Nephron (organoid): ENCODE measurements around the gene ZNF385C.
A peak's percentile ranks its signal among the peaks of the same experiment; 100 is the strongest.
"Not testable (repeated sequence)": the region's sequence is repeated elsewhere in the genome, so short reads cannot be mapped to it uniquely, and the experiment has no call there.

Experiments used
- H3K27ac Mint-ChIP-seq, 3 experiments: 2 replicates each; pipeline ENCODE4 v1.8.0; 2020; ENCODE audit warnings: mixed read lengths in 3 of 3, mild to moderate bottlenecking in 2 of 3, moderate library complexity in 1 of 3
- H3K27me3 Mint-ChIP-seq: 2 replicates; pipeline ENCODE4 v1.8.0; 2021; ENCODE audit warnings: low read depth, mild to moderate bottlenecking, moderate library complexity, mixed read lengths
- H3K36me3 Mint-ChIP-seq: 2 replicates; pipeline ENCODE4 v1.8.0; 2020; ENCODE audit warnings: low read depth, mixed read lengths
- H3K4me1 Mint-ChIP-seq: 2 replicates; pipeline ENCODE4 v1.8.0; 2020; ENCODE audit warnings: mixed read lengths
- H3K4me3 Mint-ChIP-seq, 3 experiments: 2 replicates each; pipeline ENCODE4 v1.8.0; 2020; ENCODE audit warnings: mild to moderate bottlenecking in 3 of 3, mixed read lengths in 3 of 3, moderate library complexity in 2 of 3
- H3K9me3 Mint-ChIP-seq: 2 replicates; pipeline ENCODE4 v1.8.0; 2020; ENCODE audit warnings: mixed read lengths
- TF ChIP-seq, protein P1 (sequence below), 3 experiments: fragments of 200-600 bp; sonication (generic); IDR thresholded peaks; one replicate each; pipeline ENCODE4 v1.5.0; 2021; ENCODE audit warnings: antibody characterized with exemption in 3 of 3; ENCODE audit not compliant: unreplicated experiment in 3 of 3

ZNF385C gene

DNA sequence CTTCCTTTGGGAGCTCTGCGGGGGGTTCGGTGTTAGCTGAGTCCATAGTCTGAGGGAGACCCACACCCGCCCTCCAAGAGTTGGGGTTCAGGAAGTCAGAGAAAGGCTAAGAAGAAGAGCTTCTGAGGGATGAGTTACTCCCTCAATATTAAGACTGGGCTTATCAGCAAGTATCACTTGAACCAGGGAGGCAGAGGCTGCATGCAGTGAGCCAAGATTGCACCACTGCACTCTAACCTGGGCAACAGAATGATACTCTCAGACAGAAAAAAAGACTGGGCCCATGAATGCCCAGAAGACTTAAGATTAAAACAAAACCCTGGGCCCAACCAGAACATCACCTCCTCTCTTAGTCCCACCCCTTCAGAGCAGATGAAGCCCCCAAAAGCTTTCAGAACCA lies 72.3 kb downstream of the ZNF385C start:
- Mint-ChIP-seq H3K9me3 (no peaks in the 10 kb centered on the region), H3K4me3 (peak overlapping the region in 1 of 3 experiments; percentile 51), H3K36me3 (peaks cover 14% of the 10 kb centered on the region), H3K4me1 (peaks cover 54% of the 10 kb centered on the region), H3K27me3 (no peaks in the 10 kb centered on the region), H3K27ac (peak overlapping the region; percentile 44 to 64 (median 56))
- TF ChIP-seq, protein P1, sequence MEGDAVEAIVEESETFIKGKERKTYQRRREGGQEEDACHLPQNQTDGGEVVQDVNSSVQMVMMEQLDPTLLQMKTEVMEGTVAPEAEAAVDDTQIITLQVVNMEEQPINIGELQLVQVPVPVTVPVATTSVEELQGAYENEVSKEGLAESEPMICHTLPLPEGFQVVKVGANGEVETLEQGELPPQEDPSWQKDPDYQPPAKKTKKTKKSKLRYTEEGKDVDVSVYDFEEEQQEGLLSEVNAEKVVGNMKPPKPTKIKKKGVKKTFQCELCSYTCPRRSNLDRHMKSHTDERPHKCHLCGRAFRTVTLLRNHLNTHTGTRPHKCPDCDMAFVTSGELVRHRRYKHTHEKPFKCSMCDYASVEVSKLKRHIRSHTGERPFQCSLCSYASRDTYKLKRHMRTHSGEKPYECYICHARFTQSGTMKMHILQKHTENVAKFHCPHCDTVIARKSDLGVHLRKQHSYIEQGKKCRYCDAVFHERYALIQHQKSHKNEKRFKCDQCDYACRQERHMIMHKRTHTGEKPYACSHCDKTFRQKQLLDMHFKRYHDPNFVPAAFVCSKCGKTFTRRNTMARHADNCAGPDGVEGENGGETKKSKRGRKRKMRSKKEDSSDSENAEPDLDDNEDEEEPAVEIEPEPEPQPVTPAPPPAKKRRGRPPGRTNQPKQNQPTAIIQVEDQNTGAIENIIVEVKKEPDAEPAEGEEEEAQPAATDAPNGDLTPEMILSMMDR (IDR thresholded peaks at IDR 0.05; ENCODE audit: unreplicated experiment in 3 of 3) = no peak

DNA sequence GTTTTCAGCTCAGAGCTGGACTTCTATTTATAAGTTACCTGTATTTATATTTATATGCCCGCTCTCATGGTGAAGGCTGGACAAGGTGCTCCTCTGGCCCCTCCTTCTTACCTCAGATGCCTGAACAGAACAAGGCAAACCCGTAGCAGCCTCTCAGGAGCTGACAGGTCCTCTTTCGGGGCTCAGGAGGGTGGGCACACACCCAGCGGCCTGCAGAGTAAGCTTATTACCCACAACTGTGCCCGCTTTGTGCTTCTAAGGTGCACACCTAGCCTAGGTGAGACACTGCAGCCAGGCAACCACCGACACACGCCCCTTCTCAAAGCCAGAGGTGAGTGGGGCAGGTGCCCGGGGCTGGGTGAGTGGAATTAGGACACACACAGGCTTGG lies 73.1 kb downstream of the ZNF385C start:
- Mint-ChIP-seq H3K9me3 (no peaks in the 10 kb centered on the region), H3K27ac (peak overlapping the region; percentile 59 to 80 (median 66)), H3K27me3 (no peaks in the 10 kb centered on the region), H3K4me1 (peaks cover 54% of the 10 kb centered on the region), H3K36me3 (peaks cover 14% of the 10 kb centered on the region), H3K4me3 (peak overlapping the region; percentile 61 to 75 (median 68))
- TF ChIP-seq, protein P1 (IDR thresholded peaks at IDR 0.05; ENCODE audit: unreplicated experiment in 3 of 3) = no peak

DNA sequence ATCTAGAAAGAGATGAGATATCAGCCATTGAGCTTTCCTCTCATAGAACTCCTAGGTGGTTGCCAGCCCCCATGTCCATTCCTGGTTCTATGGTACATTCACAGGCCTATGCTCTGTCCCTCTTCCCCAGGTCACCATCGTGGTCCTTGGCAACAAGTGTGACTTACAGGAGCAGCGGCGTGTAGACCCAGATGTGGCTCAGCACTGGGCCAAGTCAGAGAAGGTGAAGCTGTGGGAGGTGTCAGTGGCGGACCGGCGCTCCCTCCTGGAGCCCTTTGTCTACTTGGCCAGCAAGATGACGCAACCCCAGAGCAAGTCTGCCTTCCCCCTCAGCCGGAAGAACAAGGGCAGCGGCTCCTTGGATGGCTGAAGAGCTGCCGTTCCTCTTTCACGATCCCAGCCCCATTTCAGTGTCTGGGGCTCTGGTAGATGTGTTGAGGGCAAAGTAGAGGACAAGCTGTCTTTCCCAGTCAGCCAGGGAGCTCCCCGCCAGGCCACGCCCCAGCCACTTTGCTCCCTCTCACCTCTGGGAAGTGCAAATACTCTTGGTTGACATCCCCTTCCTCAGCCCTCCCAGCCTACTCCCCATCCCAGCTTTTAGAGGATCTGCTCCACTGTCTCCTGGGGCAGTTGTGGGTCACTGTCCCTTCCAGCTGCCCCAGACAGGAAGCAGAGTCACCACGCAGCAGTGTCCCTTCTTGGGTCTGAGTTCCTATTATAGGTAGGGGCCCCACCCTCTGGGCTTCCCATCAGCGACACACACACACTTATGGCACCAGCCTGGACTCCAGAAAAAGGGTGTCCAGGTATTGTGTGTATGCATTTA lies 74.5 kb downstream of the ZNF385C start:
- H3K36me3 Mint-ChIP-seq = peaks cover 14% of the 10 kb centered on the region
- peaks cover 55% of the 10 kb centered on the region for H3K4me1 Mint-ChIP-seq
- H3K27ac Mint-ChIP-seq = no peak overlapping the region
- H3K27me3 Mint-ChIP-seq = no peaks in the 10 kb centered on the region
- TF ChIP-seq, protein P1 (IDR thresholded peaks at IDR 0.05; ENCODE audit: unreplicated experiment in 3 of 3) = no peak
- H3K4me3 Mint-ChIP-seq = peak overlapping the region in 1 of 3 experiments; percentile 32
- no peaks in the 10 kb centered on the region for H3K9me3 Mint-ChIP-seq

DNA sequence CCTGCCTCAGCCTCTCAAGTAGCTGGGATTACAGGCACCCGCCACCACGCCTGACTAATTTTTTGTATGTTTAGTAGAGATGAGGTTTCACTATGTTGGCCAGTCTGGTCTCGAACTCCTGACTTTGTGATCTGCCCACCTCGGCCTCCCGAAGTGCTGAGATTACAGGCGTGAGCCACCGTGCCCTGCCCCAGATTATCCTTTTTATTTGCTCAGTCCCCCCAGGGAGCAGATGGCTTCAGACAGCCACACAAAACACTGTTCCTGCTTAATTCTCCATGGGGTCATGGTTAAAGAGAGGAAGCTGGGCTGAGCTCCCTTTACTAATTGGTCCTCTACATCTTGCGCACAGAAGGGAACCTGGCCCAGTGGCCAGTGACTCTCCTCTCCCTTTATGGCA lies 77.4 kb downstream of the ZNF385C start:
- peaks cover 43% of the 10 kb centered on the region for H3K4me1 Mint-ChIP-seq
- peak overlapping the region; percentile 79 to 92 (median 87) for H3K27ac Mint-ChIP-seq
- H3K36me3 Mint-ChIP-seq = peaks cover 14% of the 10 kb centered on the region
- H3K27me3 Mint-ChIP-seq, H3K9me3 Mint-ChIP-seq: not testable (repeated sequence)
- peak overlapping the region; percentile 97 to 100 (median 99) for H3K4me3 Mint-ChIP-seq

DNA sequence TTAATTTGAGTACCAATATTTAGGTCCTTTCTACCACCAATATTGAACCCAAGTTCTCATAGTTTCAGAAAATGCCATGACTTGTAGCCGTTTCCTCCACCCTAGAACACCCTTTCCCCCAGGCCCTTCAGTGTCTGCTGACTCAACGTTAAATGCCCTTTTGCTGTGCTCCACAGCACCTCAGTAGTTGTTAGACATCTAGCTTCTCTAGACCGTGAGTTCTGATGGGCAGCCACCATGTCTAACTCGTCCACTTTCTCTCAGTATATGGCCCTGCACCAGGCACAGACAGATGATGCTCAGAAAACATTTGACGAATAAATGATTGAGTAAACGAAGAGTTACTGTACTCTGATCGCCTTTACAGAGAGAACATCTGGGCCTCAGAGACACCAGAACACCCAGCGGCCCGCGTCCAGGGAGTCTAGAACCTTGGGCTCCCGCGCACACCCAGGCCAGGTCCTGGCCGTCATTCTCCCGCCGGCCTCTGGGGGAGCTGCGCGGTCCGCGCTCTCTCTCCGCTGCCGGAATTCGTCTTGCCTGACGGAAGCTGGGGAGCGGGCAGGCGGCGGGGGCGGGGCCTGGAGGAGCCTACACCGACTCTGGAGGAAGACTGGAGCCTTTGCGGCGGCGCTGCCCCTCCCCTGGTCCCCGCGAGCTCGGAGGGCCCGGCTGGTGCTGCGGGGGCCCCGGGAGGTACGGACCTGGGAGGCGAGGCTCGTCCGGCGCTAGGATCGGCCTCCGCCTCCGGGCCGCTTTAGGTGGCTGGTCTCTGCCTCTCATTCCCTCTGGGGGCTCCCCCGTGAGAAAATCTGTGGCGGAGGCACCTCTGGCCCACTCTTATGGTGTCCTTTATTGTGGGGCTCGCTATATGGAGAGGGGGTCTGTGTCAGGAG lies 78.5 kb downstream of the ZNF385C start, which contains the start of gene NKIRAS2:
Gene NKIRAS2, plus strand, starts transcription at position 582 of the 896 bp plus-strand sequence. CDS start 1,488 bp downstream, outside the sequence.
- Mint-ChIP-seq H3K4me3 (peak within 1 kb of the TSS; percentile 97 to 100 (median 99)), H3K9me3 (no peaks in the 10 kb centered on the region), H3K4me1 (peaks cover 39% of the 10 kb centered on the region), H3K27me3 (no peaks in the 10 kb centered on the region), H3K27ac (peak within 1 kb of the TSS; percentile 98 to 99 (median 98)), H3K36me3 (peaks cover 11% of the 10 kb centered on the region)
- TF ChIP-seq, protein P1 (IDR thresholded peaks at IDR 0.05; ENCODE audit: unreplicated experiment in 3 of 3) = peak; percentile 90 to 95 (median 95)

DNA sequence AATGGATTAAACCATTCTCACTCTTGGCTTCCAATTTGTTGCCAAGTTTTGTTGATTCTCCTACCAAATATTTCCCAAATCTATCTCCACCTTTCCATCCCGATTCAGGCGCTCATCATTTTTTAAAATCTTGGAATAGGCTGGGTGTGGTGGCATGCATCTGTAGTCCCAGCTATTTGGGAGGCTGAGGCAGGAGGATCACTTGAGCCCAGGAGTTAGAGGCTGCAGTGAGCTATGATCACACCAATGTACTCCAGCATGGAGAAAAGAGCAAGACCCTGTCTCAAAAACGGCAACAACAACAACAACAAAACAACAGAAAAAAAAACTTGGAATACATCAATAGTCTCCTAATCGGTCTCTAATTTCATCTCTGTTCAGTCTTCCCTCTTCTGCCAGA lies 79.3 kb downstream of the ZNF385C start:
- Mint-ChIP-seq H3K27ac (peak overlapping the region; percentile 98 to 99 (median 98)), H3K4me1 (peaks cover 37% of the 10 kb centered on the region), H3K36me3 (peaks cover 9% of the 10 kb centered on the region), H3K4me3 (peak overlapping the region; percentile 97 to 100 (median 99)), H3K27me3 (no peaks in the 10 kb centered on the region), H3K9me3 (no peaks in the 10 kb centered on the region)
- TF ChIP-seq, protein P1 (IDR thresholded peaks at IDR 0.05; ENCODE audit: unreplicated experiment in 3 of 3) = no peak
